GM19438 (cell line): ENCODE measurements around the gene EIF3J.
"Not testable (repeated sequence)": the region's sequence is repeated elsewhere in the genome, so short reads cannot be mapped to it uniquely, and the experiment has no call there.

Experiments
- ATAC-seq: cut with Tn5 transposase; IDR thresholded peaks from one replicate; pipeline ENCODE4 v1.9.1; 2021; ENCODE audit warnings: low read depth; ENCODE audit not compliant: unreplicated experiment

The EIF3J gene, protein sequence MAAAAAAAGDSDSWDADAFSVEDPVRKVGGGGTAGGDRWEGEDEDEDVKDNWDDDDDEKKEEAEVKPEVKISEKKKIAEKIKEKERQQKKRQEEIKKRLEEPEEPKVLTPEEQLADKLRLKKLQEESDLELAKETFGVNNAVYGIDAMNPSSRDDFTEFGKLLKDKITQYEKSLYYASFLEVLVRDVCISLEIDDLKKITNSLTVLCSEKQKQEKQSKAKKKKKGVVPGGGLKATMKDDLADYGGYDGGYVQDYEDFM

DNA sequence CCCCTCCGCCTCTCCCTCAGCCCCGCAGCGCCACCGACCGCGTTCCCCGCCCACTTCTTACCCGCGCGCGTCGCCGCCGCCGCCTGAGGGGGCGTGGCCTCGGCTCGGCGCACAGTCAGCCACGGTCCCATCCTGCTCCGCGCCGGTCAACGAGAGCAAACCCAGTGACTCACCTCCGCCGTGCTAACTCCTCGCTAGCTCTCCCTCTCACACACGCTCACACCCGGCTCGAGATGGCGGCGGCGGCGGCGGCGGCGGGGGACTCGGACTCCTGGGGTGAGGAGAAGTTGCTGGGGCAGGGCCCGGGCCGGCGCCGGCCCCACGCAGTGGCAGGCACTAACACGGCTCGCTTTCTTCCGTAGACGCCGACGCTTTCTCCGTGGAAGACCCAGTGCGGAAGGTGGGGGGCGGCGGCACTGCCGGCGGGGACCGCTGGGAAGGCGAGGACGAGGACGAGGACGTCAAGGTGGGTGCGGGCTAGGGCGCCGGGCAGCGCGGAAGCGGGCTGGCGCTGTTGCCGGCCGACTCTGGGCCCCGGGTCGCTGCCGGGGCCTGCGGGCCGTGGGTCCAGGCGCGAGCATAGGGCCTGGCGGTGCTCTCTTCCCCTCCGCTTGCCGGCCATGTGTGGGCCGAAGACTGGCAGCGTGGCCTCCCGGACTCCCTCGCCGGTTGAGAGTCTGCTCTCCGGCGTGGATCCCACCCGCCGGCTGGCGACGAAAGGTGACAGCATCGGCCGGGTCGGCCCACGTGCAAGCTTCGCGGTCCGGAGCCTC, at the start of gene EIF3J:
Gene EIF3J, plus strand, starts transcription at position 186 of the 773 bp plus-strand sequence. Its CDS starts 48 bp downstream, at position 234.
- peak; percentile 86 for ATAC-seq

DNA sequence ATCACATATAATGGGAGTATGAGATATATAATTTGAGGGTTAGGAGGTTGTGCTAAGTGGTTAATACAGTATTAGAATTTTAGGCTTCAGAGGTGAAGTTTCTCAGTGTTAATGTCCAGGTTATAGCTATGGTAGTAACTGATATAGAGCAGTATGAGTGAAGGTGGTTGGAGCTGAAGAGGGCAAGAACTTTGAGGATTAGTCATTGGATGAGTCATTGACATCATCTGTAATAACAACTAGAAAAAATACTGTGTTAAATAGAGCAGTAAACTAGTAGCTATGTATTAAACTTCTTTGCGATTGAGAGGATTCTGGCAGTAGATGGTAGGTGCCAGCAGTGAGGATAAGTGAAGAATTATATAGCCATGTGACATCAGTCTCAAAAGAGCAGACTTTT, 47.5 kb upstream of the EIF3J start:
- ATAC-seq = no peak

DNA sequence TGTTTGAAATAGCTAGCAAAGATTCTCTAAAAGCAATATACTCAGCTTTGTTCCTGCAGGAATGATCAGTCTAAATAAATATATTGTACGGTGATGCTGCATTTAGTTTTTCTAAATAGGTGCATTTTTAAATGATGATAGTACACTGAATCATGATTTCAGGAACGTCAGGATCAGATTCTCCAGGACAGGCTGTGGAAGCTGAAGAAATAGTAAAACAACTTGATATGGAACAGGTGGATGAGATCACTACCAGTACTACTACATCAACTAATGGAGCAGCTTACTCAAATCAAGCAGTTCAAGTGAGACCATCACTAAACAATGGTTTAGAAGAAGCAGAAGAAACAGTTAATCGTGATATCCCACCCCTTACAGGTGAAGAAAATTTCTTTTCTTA, 46.3 kb upstream of the EIF3J start:
- ATAC-seq = no peak

DNA sequence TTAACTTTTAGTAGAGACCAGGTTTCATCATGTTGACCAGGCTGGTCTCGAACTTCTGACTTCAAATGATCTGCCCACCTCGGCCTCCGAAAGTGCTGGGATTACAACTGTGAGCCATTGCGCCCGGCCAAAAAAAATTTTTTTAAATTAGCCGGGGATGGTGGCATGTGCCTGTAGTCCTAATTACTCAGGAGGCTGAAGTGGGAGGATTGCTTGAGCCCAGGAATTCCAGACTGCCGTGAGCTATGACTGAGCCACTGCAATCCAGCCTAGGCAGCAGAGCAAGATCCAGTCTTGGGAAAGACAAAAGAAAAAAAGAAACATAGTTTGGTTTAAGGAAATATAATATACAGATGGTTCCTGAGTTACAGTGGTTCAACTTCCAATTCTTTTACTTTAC, 44.9 kb upstream of the EIF3J start:
- ATAC-seq = no peak

DNA sequence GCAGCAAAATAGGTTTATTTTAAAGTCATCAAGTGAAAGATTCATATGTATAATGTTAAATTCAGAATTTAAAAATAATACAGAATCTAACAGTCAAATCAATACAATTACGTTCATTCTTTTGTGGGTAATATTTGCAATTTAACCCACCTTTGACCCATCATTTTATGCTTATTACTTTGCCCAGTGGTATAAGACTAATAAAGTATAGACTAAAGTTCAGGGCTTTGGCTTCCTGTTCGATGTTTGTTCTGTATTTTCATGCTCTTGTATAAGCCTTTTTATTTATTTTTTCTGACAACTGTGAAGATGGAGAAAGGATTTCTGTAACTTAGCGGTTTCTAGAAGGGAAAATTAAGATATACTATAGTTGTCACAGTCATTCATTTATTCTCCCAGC, 44.3 kb upstream of the EIF3J start:
- ATAC-seq = no peak

DNA sequence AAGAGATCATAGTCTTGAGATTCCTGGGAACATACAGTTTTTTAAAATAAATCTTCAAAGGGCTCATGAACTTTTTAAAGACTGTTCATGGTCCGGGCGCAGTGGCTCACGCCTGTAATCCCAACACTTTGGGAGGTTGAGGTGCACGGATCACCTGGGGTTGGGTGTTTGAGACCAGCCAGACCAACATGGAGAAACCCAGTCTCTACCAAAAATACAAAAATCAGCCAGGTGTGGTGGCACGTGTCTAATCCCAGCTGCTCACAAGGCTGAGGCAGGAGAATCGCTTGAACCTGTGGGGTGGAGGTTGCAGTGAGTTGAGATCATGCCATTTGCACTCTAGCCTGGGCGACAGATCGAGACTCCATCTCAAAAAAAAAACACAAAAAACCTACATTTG, 41.4 kb upstream of the EIF3J start:
- no peak for ATAC-seq

DNA sequence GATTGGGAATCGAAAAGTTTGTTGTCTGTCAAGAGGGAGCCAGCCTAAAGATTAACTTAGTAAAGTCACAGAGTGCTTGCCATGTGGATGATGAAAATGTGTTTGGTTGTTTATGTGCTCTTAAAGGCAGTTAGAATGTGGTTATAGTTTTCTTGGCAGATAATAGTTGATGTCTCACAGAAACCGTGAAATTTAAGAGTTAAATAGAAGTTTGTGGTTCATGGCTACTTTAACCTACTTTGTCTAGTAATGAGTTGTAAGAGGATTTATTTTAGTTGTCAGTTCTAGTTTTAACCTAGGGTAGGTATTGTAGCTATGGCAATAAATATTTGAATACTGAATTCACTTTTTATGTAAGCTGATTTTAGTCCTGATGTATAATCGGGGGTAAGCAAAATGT, 36.4 kb upstream of the EIF3J start:
- ATAC-seq = no peak

DNA sequence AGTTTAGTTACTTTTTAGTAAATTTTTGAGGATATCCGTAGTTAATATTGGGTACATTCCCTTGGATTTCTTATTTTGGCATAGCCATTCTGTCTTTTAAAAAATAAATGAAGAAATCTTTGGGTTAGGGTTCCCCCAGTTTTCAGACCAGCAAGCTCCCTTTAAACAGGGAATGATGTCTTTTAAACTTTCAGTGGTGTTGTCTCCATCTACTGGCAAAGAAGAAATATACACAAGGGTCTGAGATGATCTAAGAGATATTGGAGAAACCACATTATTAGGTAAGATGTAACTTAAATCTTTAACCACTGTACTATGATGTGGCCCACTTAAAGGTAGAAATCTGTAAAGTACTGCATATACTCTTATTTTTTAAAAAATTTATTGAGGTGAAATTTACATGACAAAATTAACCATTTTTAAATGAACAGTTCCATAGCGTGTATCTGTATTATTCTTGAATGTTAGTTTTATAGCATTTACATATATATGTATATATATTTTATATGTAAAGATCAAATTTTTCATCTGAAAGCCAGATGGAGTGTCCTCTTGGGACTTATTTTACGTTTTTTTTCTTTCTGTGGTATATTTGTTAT, 35.1 kb upstream of the EIF3J start:
- ATAC-seq = no peak

DNA sequence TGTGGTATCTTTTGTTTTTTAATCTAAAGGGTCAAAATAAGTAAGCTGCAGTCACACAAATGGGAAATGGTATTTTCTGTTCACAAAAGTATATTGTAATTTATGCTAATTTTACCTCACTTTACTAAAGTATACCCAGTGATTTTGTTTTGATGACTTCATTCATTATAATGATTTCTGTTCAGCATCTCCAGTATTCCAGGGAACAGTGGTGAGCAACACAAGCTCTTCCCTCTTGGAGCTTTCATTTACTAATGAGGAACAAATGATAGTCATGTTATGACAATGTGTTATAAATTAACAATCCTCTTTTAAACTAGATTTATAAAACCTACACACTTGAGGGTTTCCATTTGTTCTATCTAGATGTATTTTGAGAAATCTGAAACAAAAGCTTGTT, 20.5 kb upstream of the EIF3J start:
- no peak for ATAC-seq

DNA sequence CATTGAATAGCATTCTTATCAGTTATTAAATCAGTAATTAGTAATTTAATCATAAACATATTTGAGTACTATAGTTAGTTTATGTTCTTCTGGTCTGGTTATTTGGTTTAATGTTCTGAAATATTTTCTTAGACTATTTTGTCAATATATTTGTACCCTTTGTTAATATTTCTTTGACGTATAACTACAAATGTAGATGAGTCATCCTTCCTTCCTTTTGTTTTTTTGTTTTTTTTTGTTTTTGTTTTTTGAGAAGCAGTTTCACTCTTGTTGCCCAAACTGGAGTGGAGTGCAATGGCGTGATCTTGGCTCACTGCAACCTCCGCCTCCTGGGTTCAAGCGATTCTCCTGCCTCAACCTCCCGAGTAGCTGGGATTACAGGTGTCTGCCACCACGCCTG, 17.4 kb upstream of the EIF3J start:
- no peak for ATAC-seq

DNA sequence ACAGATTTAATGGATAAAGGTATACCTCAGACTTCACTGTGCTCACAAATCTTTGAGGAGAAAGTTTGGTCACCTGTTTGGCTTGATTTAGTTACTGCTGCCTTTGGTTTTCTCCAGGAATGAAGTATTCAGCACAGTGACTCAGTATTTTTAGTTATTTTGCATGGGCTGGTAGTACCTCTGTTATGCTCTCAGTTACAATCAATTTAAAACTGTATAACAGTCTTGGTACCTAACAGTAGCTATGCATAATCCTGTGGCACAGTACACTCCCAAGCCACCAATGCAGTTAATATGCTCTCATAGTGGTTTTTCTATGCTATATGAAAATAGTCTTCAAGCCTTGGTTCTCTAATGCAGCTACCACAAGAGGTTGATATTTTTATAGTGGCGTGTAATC, 11.9 kb upstream of the EIF3J start:
- no peak for ATAC-seq

DNA sequence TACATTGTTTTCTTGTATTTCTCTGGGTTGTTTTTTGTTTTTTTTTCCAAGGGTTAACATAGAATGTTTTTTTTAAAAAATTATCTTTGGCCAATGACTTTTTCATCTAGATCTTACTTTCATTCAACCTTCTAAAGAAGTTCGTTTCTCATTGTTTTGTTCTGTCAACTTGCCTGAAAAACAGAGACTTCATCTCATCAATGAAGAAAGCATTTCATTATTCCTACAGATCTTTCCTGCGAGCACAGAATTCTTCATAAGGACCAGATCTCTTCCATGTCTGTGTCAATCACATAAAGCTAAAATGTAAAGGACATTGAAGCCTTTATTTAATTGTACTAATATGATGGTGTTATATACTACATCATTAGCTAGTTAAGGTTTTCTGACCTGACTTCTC, 9.7 kb upstream of the EIF3J start:
- no peak for ATAC-seq

DNA sequence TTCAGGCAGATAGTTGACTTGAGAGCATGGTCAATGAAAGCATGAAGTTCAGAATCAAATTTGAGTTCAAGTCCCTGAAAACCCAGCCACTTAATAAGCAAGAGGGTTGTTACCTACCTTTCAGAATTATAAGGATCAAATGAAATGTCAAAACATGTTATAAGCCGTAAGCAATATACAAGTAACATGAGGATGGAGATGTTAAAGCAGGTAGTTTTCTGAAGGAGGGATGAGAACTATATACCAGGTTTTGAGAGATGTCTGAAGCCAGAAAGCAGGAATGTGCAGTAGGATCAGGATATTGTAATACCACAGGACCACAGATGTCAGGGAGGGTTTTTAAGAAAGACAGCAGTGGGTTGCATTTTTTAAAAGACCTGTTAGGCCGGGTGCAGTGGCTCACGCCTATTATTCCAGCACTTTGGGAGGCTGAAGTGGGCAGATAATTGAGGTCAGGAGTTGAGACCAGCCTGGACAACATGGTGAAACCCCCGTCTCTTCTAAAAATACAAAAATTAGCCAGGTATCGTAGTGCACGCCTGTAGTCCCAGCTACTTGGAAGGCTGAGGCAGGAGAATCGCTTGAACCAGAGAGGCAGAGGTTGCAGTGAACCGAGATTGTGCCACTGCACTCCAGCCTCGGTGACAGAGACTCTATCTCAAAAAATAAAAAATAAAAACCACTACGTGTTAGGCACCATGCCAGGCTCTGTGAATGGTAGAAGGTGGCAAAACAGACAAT, 6.9 kb upstream of the EIF3J start:
- ATAC-seq = no peak

DNA sequence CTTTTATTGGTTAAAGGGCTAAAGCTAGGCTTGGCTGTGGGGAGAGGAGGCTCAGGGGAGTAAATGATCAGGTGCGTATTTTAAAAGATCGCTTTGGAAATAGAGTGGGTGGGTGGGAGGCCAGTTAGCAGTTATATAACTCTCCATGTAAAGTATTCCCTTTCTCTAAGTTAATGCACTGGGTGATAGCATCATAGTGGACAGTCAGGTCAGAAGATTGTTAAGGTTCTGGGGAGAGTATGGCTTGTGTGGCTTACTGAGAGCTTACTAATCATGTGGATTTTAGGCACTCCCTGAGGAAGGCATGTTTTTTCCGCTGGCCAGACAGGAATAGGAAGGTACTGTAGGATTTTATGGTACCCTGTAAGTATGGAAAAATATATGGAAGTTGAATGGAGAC, 6.3 kb upstream of the EIF3J start:
- no peak for ATAC-seq

DNA sequence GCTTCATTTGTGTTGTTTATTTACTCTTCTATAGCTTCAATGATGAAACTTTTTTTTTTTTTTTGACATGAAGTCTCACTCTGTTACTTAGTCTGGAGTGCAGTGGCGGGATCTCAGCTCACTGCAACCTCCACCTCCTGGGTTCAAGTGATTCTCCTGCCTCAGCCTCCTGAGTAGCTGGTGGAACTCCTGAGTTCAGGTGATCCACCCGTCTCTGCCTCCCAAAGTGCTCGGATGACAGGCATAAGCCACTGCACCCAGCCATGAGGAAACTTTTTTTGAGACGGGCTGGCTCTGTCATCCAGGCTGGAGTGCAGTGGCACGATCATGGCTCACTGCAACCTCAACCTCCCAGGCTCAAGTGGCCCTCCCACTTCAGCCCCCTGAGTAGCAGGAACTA, 4.7 kb upstream of the EIF3J start:
- ATAC-seq = not testable (repeated sequence)

DNA sequence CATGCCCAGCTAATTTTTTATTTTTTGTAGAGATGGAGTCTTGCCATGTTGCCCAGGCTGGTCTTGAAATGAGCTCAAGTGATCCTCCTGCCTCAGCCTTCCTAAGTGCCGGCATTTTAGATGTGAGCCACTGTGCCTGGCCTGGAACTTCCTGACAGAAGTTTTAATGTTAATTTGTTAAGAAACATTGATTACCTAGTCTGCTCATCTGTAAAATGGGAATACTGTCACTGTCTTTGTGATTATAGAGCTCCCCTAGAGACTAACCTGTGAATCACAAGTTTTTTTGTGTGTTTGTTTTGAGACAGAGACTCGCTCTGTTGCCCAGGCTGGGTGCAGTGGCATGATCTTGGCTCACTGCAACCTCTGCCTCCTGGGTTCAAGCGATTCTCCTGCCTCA, 4.3 kb upstream of the EIF3J start:
- ATAC-seq = no peak

DNA sequence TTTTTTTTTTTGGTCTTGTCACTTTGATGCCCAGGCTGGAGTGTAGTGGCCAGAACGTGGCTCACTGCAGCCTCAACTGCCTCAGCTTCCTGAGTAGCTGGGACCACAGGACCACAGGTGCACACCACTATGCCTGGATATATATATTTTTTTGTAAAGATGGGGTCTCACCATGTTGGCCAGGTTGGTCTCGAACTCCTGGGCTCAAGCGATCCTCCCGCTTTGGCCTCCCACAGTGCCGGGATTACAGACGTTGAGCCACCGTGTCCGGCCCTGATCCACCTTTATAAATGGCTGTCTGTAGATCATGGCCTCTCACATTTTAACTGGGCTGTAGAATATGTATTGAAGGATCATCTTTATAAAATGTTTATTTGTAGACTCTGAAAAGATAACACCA, 1.9 kb upstream of the EIF3J start:
- ATAC-seq = no peak

DNA sequence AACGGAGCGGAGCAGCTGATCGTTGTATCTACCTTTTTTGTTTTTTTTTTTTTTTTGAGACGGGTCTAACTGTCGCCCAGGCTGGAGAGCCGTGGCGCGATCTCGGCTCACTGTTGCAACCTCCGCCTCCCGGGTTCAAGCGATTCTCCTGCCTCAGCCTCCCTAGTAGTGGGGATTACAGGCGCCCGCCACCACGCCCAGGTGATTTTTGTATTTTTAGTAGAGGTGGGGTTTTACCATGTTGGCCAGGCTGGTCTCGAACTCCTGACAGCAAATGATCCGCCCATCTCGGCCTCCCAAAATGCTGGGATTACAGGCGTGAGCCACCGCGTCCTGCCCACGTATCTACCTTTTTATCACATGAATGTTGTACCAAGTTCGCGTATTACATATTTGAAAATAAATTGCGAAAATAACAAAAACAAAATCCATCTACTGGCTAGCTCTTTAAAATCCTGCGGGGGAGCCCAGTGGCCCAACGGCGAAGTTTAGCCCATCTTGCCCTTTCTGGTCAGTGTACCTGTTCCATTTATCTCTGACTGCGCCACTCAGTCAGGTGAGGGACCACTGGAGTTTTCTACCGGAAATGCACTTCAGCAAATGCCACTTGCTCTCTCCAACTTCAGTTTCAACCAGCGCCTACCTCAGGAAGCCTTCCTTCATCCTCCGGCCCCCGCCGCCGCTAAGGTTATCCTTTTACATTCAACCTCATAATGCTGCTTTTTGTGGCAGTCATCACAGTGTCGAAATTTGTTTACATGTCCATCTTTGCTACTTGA, 1.2 kb upstream of the EIF3J start:
- no peak for ATAC-seq

DNA sequence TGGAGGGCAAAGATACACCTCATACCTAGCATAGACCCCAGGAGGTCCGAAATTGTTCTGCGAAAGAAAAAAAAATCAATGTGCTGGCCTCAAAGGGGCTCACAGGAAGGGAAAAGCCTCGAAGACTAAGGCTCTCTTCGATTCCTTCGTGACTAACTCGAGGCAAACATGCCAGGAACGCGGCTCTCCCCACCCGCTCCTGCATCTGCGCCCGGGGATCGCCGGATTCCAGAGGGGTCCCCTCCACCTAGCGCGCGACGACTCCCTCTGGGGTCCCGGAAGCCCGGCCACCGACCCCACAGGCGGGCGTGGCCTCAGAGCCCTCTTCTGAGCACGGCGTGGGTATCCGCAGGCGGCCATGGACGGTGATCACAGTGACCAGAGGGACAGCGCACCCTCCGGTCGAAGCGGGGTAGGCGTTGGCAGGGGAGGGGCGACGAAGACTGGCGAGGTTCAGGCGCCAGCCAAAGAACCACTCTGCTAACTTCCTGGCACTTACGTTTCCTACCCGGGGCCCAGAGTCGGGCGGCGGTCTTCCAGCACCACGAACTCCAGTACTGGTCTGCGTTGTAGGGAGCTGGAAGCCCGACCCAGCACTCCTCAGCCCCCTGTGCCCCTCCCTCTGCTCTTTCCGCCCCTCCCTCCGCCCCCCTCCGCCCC, 515 bp upstream of the EIF3J start:
- peak; percentile 53 for ATAC-seq

DNA sequence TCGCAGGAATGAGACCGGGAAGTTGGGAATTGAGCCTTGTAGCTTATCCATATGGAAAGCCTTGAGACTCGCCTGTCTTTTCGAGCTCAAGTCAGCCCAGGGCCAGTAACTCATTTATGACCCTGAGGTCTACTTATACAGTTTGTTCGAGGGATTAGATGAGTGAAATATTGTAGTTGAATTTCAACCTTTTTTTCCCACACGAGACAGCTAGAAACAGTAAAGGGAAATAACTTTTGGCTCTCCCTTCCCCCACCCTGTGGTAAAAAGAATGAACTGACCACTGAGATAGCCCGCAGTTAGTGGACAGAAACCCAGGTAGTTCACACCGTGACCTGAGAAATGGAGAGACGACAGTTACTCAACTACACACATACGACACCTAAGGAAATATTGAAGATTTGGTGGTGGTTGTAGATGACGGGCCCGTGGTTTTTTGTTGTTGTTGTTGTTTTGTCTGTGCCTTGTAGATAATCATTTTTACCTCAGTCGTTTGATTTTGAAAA, 841 bp downstream of the EIF3J start:
- no peak for ATAC-seq
